ENCODE results near the gene ZBBX.

Gene ZBBX

DNA sequence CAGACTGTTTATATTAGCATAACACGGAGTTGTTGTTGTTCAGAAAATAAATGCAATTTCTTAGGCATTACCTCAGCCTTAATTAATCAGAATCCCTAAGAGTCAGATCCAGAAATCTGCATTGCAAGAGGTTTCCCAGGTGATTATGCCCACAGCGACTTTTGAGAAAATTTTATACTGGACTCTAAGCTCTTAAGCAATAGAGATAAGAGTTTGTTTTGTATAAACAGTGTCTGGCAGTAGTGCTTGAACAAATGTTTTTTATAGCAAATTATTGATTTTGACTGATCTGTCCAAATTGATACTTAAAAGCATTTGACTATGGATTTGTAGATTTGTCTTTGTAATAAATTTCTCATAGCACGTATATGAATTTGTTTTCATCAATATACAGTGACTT is 92.8 kb downstream of the ZBBX start:
- Histone ChIP-seq H2AFZ (ENCODE audit: low read length) (no peak overlapping the region), H3K4me3 (ENCODE audit: low read length, poor library complexity, severe bottlenecking) (no peak overlapping the region), H3K79me2 (ENCODE audit: insufficient read depth, low read length) (no peaks in the 10 kb centered on the region), H4K20me1 (ENCODE audit: insufficient read depth, low read length, poor library complexity, severe bottlenecking) (no peaks in the 10 kb centered on the region), H3K9me2 (replicated peaks; ENCODE audit: low read depth, low read length) (no peaks in the 10 kb centered on the region), H3K36me3 (ENCODE audit: insufficient read depth, low read length) (no peaks in the 10 kb centered on the region), H3K9ac (ENCODE audit: low read depth, low read length, poor library complexity, severe bottlenecking) (no peak overlapping the region), H3K4me2 (ENCODE audit: low read depth, low read length, poor library complexity, severe bottlenecking) (no peak overlapping the region), H3F3A (ENCODE audit: low read depth) (no peaks in the 10 kb centered on the region), H3K4me1 (ENCODE audit: insufficient read depth, low read length, poor library complexity, severe bottlenecking) (no peaks in the 10 kb centered on the region), H3K9me3 (ENCODE audit: insufficient read depth, low read depth, low read length) (no peaks in the 10 kb centered on the region), H3K27me3 (ENCODE audit: insufficient read depth, low read length, poor library complexity, severe bottlenecking) (no peaks in the 10 kb centered on the region)
- no peak for TF ChIP-seq CTCF (conservative IDR thresholded peaks at IDR 0.05; ENCODE audit: low read length)
- TF ChIP-seq EZH2phosphoT487 (IDR thresholded peaks at IDR 0.05; ENCODE audit: borderline replicate concordance), result no peak

- Histone ChIP-seq H3K4me1 (ENCODE audit: insufficient read depth, low read length, poor library complexity, severe bottlenecking) (no peaks in the 10 kb centered on the region), H3K9ac (ENCODE audit: low read depth, low read length, poor library complexity, severe bottlenecking) (no peak overlapping the region), H3K79me2 (ENCODE audit: insufficient read depth, low read length) (no peaks in the 10 kb centered on the region), H3K9me2 (replicated peaks; ENCODE audit: low read depth, low read length) (no peaks in the 10 kb centered on the region), H2AFZ (ENCODE audit: low read length) (no peak overlapping the region), H4K20me1 (ENCODE audit: insufficient read depth, low read length, poor library complexity, severe bottlenecking) (no peaks in the 10 kb centered on the region), H3K4me3 (ENCODE audit: low read length, poor library complexity, severe bottlenecking) (no peak overlapping the region), H3K36me3 (ENCODE audit: insufficient read depth, low read length) (no peaks in the 10 kb centered on the region), H3K4me2 (ENCODE audit: low read depth, low read length, poor library complexity, severe bottlenecking) (no peak overlapping the region), H3K27me3 (ENCODE audit: insufficient read depth, low read length, poor library complexity, severe bottlenecking) (no peaks in the 10 kb centered on the region), H3F3A (ENCODE audit: low read depth) (no peaks in the 10 kb centered on the region), H3K9me3 (ENCODE audit: insufficient read depth, low read depth, low read length) (no peaks in the 10 kb centered on the region; the same call in 1 of the 2 replicates)
- TF ChIP-seq CTCF (conservative IDR thresholded peaks at IDR 0.05; ENCODE audit: low read length) (no peak), EZH2phosphoT487 (IDR thresholded peaks at IDR 0.05; ENCODE audit: borderline replicate concordance) (no peak)
These were observed 105.8 kb downstream of the ZBBX start for GRCh38 chr3:167274141-167274874.

GRCh38 chr3:167253037-167253436 is 127.1 kb downstream of the ZBBX start:
- no peak for TF ChIP-seq CTCF (conservative IDR thresholded peaks at IDR 0.05; ENCODE audit: low read length)
- no peak for TF ChIP-seq EZH2phosphoT487 (IDR thresholded peaks at IDR 0.05; ENCODE audit: borderline replicate concordance)
- Histone ChIP-seq H3K9me3 (ENCODE audit: insufficient read depth, low read depth, low read length) (no peaks in the 10 kb centered on the region; the same call in 1 of the 2 replicates), H3K36me3 (ENCODE audit: insufficient read depth, low read length) (no peaks in the 10 kb centered on the region), H4K20me1 (ENCODE audit: insufficient read depth, low read length, poor library complexity, severe bottlenecking) (no peaks in the 10 kb centered on the region), H3F3A (ENCODE audit: low read depth) (no peaks in the 10 kb centered on the region), H3K4me3 (ENCODE audit: low read length, poor library complexity, severe bottlenecking) (no peak overlapping the region), H3K9ac (ENCODE audit: low read depth, low read length, poor library complexity, severe bottlenecking) (no peak overlapping the region), H2AFZ (ENCODE audit: low read length) (no peak overlapping the region), H3K79me2 (ENCODE audit: insufficient read depth, low read length) (no peaks in the 10 kb centered on the region), H3K9me2 (replicated peaks; ENCODE audit: low read depth, low read length) (no peaks in the 10 kb centered on the region), H3K4me1 (ENCODE audit: insufficient read depth, low read length, poor library complexity, severe bottlenecking) (no peaks in the 10 kb centered on the region), H3K27me3 (ENCODE audit: insufficient read depth, low read length, poor library complexity, severe bottlenecking) (no peaks in the 10 kb centered on the region), H3K4me2 (ENCODE audit: low read depth, low read length, poor library complexity, severe bottlenecking) (no peak overlapping the region)
